GM12892 (cell line): ENCODE results near the gene MORC4.

Experiments used
- DNase-seq: peaks from one replicate; pipeline ENCODE4 v3.0.0; 2011; ENCODE audit not compliant: insufficient read length
- FAIRE-seq: peaks from 2 replicates; lab custom pipeline; 2011; peaks lifted over from hg19 to GRCh38; lab: Jason Lieb, UNC
- POLR2A ChIP-seq: IDR thresholded peaks from 2 replicates; pipeline ENCODE4 v1.6.1; 2011; ENCODE audit warnings: low read depth, low read length, control low read depth
- POLR2AphosphoS5 ChIP-seq: IDR thresholded peaks from 2 replicates; pipeline ENCODE4 v1.6.1; 2011; ENCODE audit warnings: low read depth, low read length, control low read depth
- TAF1 ChIP-seq: IDR thresholded peaks from 2 replicates; pipeline ENCODE4 v1.6.1; 2011; ENCODE audit warnings: low read depth, mild to moderate bottlenecking, control low read depth, low read length, borderline replicate concordance

The MORC4 gene

GRCh38 chrX:106952089-106952488 lies 47.9 kb downstream of the MORC4 start:
- TF ChIP-seq POLR2AphosphoS5 (no peak), TAF1 (no peak), POLR2A (no peak)
- DNase-seq = no peak
- FAIRE-seq = no peak

- DNase-seq (no peak), FAIRE-seq (no peak)
- TF ChIP-seq POLR2A (no peak), TAF1 (no peak), POLR2AphosphoS5 (no peak)
These were observed 48.8 kb downstream of the MORC4 start for GRCh38 chrX:106951230-106951629.

GRCh38 chrX:106950381-106950780 lies 49.6 kb downstream of the MORC4 start:
- DNase-seq (no peak), FAIRE-seq (no peak)
- TF ChIP-seq TAF1 (no peak), POLR2A (no peak), POLR2AphosphoS5 (no peak)

GRCh38 chrX:106949366-106949765 lies 50.6 kb downstream of the MORC4 start:
- TF ChIP-seq POLR2A = no peak
- TF ChIP-seq TAF1 = no peak
- no peak for TF ChIP-seq POLR2AphosphoS5
- DNase-seq (no peak), FAIRE-seq (no peak)

- FAIRE-seq = no peak
- TF ChIP-seq POLR2AphosphoS5 (no peak), TAF1 (no peak)
- no peak for DNase-seq
These were observed 51.4 kb downstream of the MORC4 start for GRCh38 chrX:106948641-106949040.

- TF ChIP-seq POLR2A (no peak), POLR2AphosphoS5 (no peak), TAF1 (no peak)
These were observed 53.5 kb downstream of the MORC4 start for GRCh38 chrX:106946464-106946863.

GRCh38 chrX:106940068-106940467 lies 59.9 kb downstream of the MORC4 start:
- FAIRE-seq = no peak
- no peak for DNase-seq
- TF ChIP-seq TAF1 = no peak
- no peak for TF ChIP-seq POLR2A
- no peak for TF ChIP-seq POLR2AphosphoS5

More at GRCh38 chrX:106946464-106946863, 53.5 kb downstream of the MORC4 start:
- DNase-seq = no peak
- FAIRE-seq = no peak

GRCh38 chrX:106939566-106939965 lies 60.4 kb downstream of the MORC4 start:
- DNase-seq (no peak), FAIRE-seq (no peak)
- TF ChIP-seq POLR2AphosphoS5 (no peak), POLR2A (no peak), TAF1 (no peak)

- DNase-seq = no peak
- FAIRE-seq = no peak
- TF ChIP-seq TAF1 (no peak), POLR2A (no peak), POLR2AphosphoS5 (no peak)
These were observed 63.8 kb downstream of the MORC4 start for GRCh38 chrX:106936246-106936645.

- FAIRE-seq (no peak), DNase-seq (no peak)
- no peak for TF ChIP-seq POLR2A
- no peak for TF ChIP-seq POLR2AphosphoS5
- TF ChIP-seq TAF1 = no peak
These were observed 64.8 kb downstream of the MORC4 start for GRCh38 chrX:106935175-106935574.

GRCh38 chrX:106933538-106933961 lies 66.5 kb downstream of the MORC4 start:
- FAIRE-seq (no peak), DNase-seq (no peak)
- TF ChIP-seq POLR2AphosphoS5 = no peak
- TF ChIP-seq TAF1 = no peak
- TF ChIP-seq POLR2A = no peak

GRCh38 chrX:106932960-106933537 lies 67.0 kb downstream of the MORC4 start:
- FAIRE-seq (no peak), DNase-seq (no peak)
- TF ChIP-seq POLR2AphosphoS5 (no peak), POLR2A (no peak), TAF1 (no peak)

GRCh38 chrX:106932492-106932923 lies 67.5 kb downstream of the MORC4 start:
- TF ChIP-seq POLR2A = no peak
- no peak for TF ChIP-seq POLR2AphosphoS5
- TF ChIP-seq TAF1 = no peak
- no peak for FAIRE-seq
- DNase-seq = no peak
